Islet of Langerhans (tissue), 1 donor: ENCODE data around the gene ACBD3.

ENCODE experiments used
- FAIRE-seq: peaks from one replicate; lab custom pipeline; 2011; peaks lifted over from hg19 to GRCh38; lab: Jason Lieb, UNC

The ACBD3 gene

GRCh38 chr1:226201029-226201593, 14.6 kb upstream of the ACBD3 start:
- FAIRE-seq: no peak

- no peak for FAIRE-seq
Measured at GRCh38 chr1:226199971-226200370, 13.4 kb upstream of the ACBD3 start.

- FAIRE-seq: no peak
Measured at GRCh38 chr1:226195144-226195543, 8.6 kb upstream of the ACBD3 start.

- FAIRE-seq: peak; percentile 58
Measured at GRCh38 chr1:226187380-226187779, 839 bp upstream of the ACBD3 start.

GRCh38 chr1:226187019-226187322, 430 bp upstream of the ACBD3 start:
- no peak for FAIRE-seq

- FAIRE-seq: no peak
Measured at GRCh38 chr1:226185141-226186036, 1.2 kb downstream of the ACBD3 start.

GRCh38 chr1:226181996-226182714, 4.4 kb downstream of the ACBD3 start:
- no peak for FAIRE-seq

- FAIRE-seq: no peak
Measured at GRCh38 chr1:226176870-226177269, 9.7 kb downstream of the ACBD3 start.

- FAIRE-seq: no peak
Measured at GRCh38 chr1:226172589-226172988, 14.0 kb downstream of the ACBD3 start.

- no peak for FAIRE-seq
Measured at GRCh38 chr1:226166341-226166740, 20.2 kb downstream of the ACBD3 start.

- no peak for FAIRE-seq
Measured at GRCh38 chr1:226164154-226164553, 22.4 kb downstream of the ACBD3 start.

GRCh38 chr1:226162898-226163297, 23.6 kb downstream of the ACBD3 start:
- FAIRE-seq: no peak

GRCh38 chr1:226158983-226159382, 27.6 kb downstream of the ACBD3 start:
- FAIRE-seq: no peak

GRCh38 chr1:226158457-226158856, 28.1 kb downstream of the ACBD3 start:
- FAIRE-seq: no peak

- no peak for FAIRE-seq
Measured at GRCh38 chr1:226157761-226158316, 28.7 kb downstream of the ACBD3 start.

- FAIRE-seq: no peak
Measured at GRCh38 chr1:226154593-226154992, 31.9 kb downstream of the ACBD3 start.

GRCh38 chr1:226149806-226150205, 36.7 kb downstream of the ACBD3 start:
- FAIRE-seq: no peak

- no peak for FAIRE-seq
Measured at GRCh38 chr1:226148121-226148648, 38.4 kb downstream of the ACBD3 start.

- no peak for FAIRE-seq
Measured at GRCh38 chr1:226144045-226144444, 42.5 kb downstream of the ACBD3 start.

GRCh38 chr1:226135709-226136108, 50.8 kb downstream of the ACBD3 start:
- no peak for FAIRE-seq

GRCh38 chr1:226135059-226135651, 51.4 kb downstream of the ACBD3 start:
- FAIRE-seq: peak; percentile 27
